Glomerular endothelial cell (primary cell): ENCODE data around the gene SYK. TPM values are rescaled to one million over a fixed set of nuclear protein-coding genes. Genes with fewer than 3 reads are reported as not detected.

Experiments used
- DNase-seq: peaks from one replicate; pipeline ENCODE4 v3.0.0-alpha.2; 2011; ENCODE audit warnings: low read depth, low spot score; ENCODE audit errors: extremely low read depth
- total RNA-seq: library from RNA; depleted of rRNA; stranded (reverse); fragments of >200 nt; gene quantifications from 2 replicates; pipeline ENCODE4 v1.2.3, GENCODE V29; 2015

SYK gene
- total RNA-seq, 1 donor from 2014 or later = 2.8 TPM

DNA sequence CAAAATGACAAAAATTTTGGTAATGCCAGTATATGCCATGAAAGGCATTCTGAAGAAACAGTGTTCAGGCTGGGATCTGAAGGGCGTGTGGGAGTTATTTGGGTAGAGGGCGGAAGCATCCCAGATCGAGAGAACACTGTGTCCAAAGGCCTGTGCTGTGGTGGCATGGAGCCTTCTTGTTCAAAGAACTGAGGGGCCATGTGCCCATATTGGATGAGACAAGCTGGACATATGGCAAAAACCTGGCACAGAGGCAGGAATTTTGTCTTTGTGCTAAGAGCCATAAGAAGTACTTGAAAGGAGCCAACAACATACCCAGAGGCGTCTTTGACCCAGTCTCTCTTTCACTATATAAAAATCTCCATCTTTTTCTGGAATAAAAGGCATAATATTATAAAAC, 128.0 kb downstream of the SYK start:
- DNase-seq = no peak

DNA sequence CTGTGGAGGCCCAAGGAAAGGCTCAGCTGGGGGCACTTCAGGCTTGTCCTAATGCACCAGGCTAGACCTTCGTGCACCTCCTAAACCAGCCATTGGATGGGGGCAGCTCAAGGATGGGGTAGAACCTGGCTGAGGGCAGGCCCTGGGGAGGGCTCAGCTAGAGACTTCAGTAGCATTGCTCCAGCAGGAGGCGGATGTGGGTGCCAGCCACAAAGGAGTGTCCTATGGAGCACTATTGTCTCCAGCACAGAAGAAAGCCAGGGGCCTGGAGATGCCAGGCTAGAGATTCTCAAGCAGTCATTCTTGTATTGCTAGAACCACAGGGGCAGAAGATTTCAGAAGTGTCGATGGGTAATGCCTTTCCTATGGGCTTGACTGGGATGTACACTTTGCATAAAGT, 131.8 kb downstream of the SYK start:
- DNase-seq = no peak

DNA sequence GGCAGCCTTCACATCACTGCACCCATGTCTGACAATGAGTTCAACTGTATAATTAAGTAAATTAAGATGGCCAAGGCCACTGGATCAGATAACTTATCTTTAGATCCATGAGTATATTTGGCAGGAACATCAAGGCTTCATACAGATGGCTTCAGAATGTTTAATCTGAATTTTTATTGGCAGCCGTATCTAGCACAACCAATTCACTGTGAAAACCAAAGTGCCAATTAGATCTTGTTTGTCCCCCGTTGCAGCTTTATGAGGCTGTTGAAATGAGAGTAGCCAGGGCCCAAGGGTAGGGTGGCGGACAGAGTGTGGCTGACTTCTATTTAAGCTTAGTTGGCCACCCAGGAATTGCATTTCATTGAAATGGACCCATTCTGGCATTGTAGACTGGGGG, 137.7 kb downstream of the SYK start:
- no peak for DNase-seq

DNA sequence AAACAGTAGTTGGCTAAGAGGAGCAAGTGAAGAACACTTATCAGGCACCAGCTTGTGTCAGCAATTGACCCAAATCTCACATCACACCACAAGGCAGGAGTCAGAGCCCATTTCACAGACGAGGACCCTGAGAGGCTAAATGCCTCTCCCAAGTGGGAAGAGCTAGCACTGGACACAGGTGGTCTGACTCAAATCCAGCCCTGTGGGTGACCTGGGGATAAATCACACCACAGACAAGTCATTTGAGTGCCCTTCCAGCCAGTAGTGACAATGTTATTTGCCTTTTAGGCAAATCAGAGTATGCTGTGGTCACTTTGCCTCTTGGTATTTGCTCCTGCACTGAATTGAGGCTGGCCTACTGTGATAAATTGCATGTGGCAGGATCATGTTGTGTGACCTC, 138.7 kb downstream of the SYK start:
- no peak for DNase-seq

DNA sequence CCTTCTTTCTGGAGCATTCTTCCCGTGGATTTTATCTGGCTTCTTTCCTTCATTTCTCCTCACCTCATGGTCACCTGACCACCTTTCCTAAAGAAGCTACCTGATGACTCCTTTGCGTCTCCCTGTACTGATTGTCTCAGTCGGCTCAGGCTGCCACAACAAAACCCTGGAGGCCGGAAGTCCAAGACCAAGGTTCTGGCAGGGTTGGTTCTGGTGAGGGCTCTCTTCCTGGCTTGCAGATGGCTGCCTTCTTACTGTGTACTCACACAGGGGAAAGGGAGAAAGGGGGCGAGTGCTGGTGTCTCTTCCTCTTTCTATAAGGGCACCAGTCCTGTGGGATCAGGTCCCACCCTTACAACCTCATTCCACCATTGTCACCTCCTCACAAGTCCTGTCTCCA, 140.0 kb downstream of the SYK start:
- DNase-seq = no peak

DNA sequence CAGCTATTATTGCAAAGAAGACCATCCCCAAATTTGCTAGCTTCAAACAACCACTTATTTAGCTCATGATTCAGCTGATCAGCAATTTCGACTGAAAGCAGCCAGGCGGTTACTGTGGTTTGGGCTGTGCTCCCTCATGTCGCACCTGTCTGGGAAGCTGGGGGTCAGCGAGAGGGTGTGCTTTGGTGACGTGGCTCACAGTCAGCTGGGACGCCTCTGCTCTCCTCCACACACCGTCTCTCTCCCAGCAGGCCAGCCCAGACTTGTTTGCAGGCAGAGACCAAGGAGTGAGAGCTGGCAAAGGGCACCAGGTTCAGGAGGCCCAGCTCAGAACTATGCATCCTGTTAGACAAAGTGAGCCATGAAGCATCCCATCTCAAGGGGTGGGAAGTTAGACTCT, 140.9 kb downstream of the SYK start:
- DNase-seq = no peak

DNA sequence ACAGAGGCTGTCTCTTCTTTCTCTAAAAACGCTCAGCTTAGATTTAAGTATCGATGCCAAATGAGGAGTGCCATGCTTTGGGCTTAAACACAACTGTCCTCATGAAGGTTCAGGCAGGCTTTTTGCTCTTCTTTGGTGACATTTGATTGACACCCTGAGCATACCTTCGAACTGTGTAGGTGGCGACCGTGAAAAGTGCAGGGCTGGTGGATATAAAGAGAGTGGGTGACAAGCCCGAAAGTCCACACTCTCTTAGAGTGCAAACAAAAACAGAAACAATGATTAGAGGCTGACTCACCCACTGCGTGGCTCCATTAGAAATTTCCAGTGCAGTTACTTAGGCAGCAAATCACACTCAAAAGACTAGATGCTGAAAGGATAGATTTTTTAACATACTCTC, 141.7 kb downstream of the SYK start:
- DNase-seq = no peak

DNA sequence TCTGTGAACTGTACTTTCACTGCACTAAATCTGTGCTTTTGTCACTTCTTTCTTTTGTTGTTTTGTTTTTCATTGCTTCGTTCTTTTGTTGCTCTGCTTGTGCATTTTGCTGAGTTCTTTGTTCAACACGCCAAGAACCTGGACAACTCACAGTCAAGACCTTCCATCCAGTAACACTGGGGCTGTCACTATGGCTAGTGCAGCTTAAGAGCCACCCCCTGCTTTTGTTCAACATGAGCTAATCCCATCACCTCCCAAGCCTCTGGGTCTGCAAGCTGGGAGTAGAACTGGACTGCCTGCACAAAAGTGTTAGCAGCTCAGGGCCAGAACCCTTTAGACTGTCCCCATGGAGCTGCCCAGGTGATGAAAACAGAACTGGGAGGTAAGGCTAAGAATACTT, 143.7 kb downstream of the SYK start:
- DNase-seq = no peak

DNA sequence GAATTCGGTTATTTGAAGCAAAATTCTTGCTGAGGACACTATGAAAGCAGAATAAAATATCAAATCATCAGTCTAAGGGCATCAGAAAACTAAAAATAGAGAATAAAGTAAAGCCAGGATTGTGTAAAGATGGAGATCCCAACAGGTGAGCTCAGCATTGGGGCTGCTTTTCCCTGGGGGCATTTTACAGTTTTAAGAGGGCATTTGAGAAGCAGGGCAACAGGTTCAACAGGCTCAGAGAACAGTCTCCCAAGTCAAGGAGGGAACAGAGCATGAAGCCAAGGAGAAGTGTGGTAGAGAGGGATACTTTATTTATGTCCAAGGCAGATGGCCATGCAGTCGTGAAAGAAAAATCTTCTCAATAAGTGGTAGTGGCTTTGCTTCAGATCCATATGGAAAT, 145.4 kb downstream of the SYK start:
- no peak for DNase-seq

Other genes starting within 250 kb of the SYK start
- 0.18 and 3.8 TPM in 2 replicates for gene DIRAS2, start 159.0 kb upstream of the SYK start, total RNA-seq